GM18951 (cell line): ENCODE measurements around the gene FAM227A.

Experiments used
- POLR2A ChIP-seq: IDR thresholded peaks from 4 replicates; pipeline ENCODE4 v1.6.1; 2011; ENCODE audit warnings: mild to moderate bottlenecking; ENCODE audit not compliant: insufficient read length, insufficient read depth; ENCODE audit errors: extremely low read depth
- in situ Hi-C: fragments of 300-500 bp; cut with MboI; formaldehyde crosslinking; loops from one replicate; pipeline ENCODE4 v1.12.0; 2022; ENCODE audit warnings: low sequenced_read_pairs, mixed read lengths, inconsistent platforms; ENCODE audit not compliant: unreplicated experiment

Gene FAM227A

DNA sequence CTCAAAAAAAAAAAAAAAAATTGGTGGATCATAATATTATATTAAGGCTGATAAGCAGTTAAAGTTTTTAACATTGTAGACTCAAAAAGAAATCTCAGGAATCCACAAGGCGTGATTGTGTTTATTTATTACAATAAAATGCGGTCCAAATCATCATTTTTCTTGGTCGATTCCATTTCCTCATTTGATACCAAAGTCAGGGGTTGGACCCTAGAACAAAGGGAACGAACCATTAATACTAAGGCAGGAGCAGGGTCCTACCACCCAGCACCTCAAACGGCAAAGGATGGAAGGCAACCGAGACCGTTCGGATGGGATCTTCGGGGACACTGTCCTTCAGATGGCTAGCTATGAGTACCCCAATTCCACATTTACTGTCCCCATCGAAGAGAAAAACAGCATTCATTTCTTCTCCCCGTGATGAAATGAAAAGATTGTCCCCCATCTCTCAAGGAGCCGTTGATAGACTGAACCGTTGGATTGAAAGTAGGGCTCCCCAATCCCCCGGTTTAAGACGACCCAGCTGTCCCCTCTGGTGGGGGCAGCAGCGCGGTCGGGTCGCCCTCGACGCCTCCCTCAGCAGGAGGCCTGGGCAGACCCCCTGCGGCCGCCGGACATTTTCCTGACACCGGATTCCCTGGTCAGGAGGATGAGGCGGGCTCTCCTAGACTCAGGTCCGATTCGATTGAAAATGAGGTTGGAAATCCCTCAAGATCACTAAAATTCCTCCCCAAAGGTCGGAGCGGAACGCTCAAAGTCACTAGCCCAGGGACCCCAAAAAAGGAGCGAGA is 86.8 kb downstream of the FAM227A start:
- in situ Hi-C loops: no loop called here
- TF ChIP-seq POLR2A: no peak

DNA sequence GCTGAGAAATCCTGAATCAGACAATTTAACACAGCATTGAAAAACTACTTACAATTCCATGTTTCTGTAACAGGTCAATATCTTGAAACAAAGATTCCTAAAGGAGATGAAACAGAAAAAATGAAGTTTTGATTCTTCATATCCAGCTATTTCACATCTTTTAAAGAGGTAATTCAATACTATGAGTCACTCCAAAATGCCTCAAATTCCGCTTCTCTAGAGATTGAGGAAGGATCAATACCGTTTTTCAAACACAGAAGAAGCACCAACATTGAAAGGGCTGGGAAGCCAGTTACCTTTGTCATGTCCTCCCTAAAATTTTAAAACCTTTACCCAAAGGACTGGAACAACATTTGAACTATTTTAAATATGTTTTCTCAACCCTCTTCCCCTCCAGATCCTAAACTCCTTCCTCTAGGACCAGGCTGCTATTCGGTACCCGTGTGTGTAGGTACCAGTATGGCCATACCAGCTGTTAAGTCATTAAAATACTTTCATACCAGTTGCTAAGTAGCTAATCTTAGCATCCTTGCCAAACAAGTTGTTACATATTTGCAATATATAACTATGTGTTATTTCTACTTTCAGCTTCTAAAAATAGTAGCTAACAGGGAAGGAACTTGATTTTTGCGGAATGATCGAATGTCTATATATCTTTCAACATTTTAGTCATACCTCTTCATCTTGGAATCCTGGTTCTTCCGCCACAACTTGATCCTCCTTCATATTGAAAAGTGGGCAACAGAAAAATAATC is 88.5 kb downstream of the FAM227A start:
- no peak for TF ChIP-seq POLR2A
- in situ Hi-C loops: no loop called here

DNA sequence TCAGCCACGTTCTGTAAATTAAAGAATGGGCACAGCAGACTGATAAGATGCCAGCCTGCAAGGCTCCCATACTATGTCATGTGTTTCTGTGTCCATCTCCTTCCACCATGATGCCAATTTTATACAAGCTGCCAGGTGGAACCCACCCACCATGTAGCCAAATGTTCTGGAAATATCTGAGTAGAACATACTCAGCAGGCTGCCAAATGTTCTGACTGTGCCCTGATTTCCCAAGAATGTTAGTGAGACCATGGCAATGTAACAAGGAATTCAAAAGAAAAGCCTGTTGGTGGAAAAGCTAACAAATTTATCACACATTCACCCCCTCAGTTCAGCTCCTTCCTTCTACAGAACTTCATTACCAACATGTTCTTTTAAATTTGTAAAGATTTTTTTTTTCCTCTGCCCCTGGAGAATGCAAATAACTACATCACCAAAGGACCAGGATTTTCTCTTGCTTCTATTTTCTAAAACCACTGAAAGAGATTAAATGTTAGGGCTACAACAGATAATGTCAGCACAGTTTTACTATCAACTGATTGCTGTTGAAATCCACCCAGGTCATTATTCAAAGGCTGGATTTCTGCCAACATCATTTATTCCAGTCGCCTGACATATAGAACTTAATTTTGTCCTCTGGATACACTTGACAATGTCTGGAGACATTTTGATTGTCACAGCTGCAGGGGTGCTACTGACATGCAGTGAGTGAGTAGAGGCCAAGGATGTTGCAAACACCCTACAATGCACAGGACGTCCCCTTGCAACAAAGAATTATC is 89.3 kb downstream of the FAM227A start:
- in situ Hi-C loops: no loop called here
- no peak for TF ChIP-seq POLR2A

DNA sequence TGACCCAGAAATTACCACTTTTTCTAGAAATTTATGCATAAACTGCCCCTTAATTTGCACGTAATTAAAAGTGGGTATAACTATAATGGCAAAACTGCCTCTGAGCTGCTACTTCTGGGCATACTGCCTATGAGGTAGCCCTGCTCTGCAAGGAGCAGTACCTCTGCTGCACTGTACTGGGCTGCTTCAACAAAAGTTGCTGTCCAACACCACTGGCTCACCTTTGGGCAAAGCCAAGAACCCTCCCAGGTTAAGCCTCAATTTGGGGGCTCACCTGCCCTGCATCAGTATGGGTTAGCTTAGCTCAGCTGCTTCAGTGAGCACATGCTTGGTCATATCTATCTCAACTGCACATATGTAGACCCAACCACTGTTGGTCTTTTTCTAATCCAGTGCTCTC is 90.8 kb downstream of the FAM227A start:
- in situ Hi-C loops: no loop called here
- no peak for TF ChIP-seq POLR2A

DNA sequence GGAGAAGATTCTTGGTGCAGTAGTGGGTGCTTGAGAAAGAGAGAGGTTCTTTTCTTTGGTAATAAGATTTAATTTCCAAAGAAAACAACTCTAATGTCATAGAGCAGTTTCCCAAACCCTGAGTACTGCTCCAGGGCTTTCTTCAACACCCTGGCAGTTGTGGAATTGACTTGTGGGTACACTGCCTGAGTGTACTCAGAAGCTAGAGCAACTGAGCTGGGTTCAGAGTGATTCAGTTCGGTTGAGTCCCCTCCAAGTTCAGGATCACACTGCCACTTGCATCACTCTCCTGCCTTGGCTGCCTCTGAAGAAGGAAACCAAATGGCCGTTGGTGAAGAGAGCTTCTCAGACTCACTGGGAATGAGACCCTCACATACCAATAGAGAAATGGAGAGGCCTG is 91.5 kb downstream of the FAM227A start:
- TF ChIP-seq POLR2A: no peak
- in situ Hi-C loops: no loop called here

DNA sequence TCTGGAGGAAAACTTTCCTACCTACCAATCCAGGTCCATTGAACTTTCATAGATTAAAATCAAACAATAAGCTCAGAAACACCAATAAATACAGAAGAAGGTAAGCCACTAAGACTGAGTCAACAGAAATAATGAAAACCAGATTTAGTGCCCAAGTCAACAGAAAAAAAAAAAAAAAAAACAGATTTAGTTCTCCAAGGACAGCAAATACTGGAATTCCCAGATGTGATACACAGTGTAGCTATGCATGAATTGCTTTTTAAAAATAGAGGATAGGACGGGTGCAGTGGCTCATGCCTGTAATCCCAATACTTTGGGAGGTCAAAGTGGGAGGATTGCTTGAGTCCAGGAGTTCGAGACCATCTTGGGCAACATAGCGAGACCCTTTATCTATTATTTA is 101.9 kb downstream of the FAM227A start:
- no peak for TF ChIP-seq POLR2A
- in situ Hi-C loops: no loop called here

DNA sequence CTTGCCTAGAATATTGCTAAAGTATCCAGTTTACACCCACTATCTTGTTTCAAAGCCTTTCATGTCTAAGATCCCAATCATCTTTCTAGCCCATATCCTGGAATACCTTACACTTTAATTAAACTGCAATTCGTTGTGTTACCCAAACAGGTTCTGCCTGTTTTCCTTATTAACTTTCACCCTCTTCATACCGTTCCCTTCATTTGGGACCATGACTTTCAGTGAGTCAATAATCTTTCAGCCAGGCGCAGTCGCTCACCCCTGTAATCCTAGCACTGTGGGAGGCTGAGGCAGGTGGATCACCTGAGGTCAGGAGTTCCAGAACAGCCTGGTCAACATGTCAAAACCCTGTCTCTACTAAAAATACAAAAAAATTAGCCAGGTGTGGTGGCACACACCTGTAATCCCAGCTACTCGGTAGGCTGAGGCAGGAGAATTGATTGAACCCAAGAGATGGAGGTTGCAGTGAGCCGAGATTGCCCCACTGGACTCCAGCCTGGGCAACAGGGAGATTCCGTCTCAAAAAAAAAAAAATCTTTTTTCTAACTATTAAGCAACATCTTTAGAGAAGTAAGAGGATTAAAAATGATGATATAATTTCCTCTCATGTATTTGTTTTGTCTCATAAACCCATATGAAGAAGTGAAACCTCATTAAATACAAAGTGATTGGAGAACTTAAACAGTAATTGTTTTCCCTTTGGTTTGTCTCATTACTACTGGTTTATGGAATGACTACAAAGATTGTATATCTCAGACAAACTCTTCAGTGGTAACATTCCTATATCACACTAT is 106.9 kb downstream of the FAM227A start:
- TF ChIP-seq POLR2A: no peak
- in situ Hi-C loops: no loop called here

DNA sequence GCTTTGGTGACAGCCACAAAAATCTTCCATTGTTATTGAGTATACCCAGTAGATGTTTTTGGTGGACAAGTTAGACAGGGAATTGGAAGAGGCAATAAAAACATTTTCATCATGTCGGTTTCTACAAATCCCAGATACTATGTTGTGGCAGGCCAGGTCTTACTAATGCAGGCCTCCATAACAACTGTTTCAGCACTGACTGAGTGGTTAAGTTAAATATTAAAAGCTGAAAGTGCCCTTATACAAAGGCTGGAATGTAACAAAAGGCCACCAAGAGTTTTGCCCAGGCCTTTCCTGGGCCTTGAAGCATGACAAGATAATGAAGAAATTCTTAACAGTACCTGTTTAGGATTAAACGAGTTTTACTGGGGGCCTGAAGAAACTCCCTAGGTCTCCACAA is 115.5 kb downstream of the FAM227A start:
- in situ Hi-C loops: no loop called here

DNA sequence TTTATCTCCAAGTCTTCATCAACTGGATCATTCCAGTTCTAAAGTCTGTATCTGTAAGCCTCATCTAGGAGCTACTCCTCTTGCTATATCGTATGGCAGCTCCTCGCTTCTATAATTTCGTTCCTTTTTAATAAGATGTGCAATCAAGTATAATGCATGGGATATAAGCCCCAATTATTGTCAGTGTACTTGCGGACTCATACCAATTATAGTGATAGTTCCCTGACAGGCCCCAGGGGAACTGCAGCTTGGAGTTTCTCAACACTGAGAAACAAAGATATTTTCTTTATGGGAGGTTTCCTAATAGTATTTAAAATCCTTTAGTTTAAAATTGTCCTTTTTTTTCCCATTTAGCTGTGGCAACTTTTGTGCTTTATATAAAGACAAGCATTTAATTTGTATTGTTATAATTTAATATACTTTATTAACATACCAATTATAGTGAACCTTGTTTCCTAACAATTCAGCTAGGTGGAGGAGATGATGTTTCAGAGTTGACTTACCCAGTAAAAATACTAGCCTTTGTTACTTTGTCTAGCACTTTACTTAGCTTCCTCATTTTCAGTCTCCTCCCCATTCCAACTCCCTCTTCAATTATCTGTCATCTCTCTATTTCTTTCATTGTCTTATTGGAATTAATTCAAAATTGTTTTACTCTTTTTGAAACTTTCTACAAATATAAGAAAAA is 124.8 kb downstream of the FAM227A start:
- TF ChIP-seq POLR2A: no peak
- in situ Hi-C loops: no loop called here

More for the DNA sequence above, 115.5 kb downstream of the FAM227A start:
- no peak for TF ChIP-seq POLR2A
